Activated naive CD8-positive, alpha-beta T cell treated with anti-CD3 and anti-CD28 coated beads, Interleukin-2, amount 50 U/mL, for 24 hours (primary cell): ENCODE measurements around the gene LRMDA.

Source experiments
- ATAC-seq: fragments of 150-1000 bp; cut with Tn5 transposase; one replicate; pipeline ENCODE4 v1.10.0; 2021
- DNase-seq: peaks from one replicate; pipeline ENCODE4 v3.0.0; 2021
- H3K27ac Mint-ChIP-seq: one replicate; pipeline ENCODE4 v1.8.0; 2021; ENCODE audit warnings: mild to moderate bottlenecking, mixed read lengths
- H3K27me3 Mint-ChIP-seq: one replicate; pipeline ENCODE4 v1.8.0; 2021; ENCODE audit warnings: mixed read lengths
- H3K36me3 Mint-ChIP-seq: one replicate; pipeline ENCODE4 v1.8.0; 2021; ENCODE audit warnings: low read depth, mixed read lengths
- H3K4me1 Mint-ChIP-seq: one replicate; pipeline ENCODE4 v1.8.0; 2021; ENCODE audit warnings: mixed read lengths
- H3K4me3 Mint-ChIP-seq: one replicate; pipeline ENCODE4 v1.8.0; 2021; ENCODE audit warnings: mild to moderate bottlenecking, moderate library complexity, mixed read lengths
- H3K9me3 Mint-ChIP-seq: one replicate; pipeline ENCODE4 v1.8.0; 2021; ENCODE audit warnings: mixed read lengths

Gene LRMDA

DNA sequence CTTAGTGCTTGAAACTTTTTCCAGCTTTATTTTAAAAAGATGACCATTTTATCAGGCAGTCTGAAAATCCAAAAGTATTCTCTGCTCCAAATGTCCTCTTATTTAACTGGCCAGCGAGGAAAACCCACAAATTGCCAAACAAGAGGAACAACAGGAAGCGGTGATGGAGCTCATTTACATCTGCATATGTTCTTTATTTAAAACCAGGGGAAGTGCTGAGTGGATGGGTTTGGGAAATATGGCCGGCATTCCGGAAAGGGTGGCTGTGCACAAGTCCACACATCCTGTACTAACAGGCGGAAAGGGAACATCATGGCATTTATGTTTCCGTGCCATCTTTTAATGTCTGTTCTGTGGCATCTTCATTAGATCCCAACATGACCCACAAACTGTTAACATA, 974.5 kb downstream of the LRMDA start:
- DNase-seq, result no peak
- H3K27ac Mint-ChIP-seq, result no peak overlapping the region
- H3K4me1 Mint-ChIP-seq, result no peaks in the 10 kb centered on the region
- H3K4me3 Mint-ChIP-seq, result no peak overlapping the region
- H3K9me3 Mint-ChIP-seq, result peaks cover 11% of the 10 kb centered on the region
- no peaks in the 10 kb centered on the region for H3K36me3 Mint-ChIP-seq
- ATAC-seq, result no peak
- H3K27me3 Mint-ChIP-seq, result no peaks in the 10 kb centered on the region

DNA sequence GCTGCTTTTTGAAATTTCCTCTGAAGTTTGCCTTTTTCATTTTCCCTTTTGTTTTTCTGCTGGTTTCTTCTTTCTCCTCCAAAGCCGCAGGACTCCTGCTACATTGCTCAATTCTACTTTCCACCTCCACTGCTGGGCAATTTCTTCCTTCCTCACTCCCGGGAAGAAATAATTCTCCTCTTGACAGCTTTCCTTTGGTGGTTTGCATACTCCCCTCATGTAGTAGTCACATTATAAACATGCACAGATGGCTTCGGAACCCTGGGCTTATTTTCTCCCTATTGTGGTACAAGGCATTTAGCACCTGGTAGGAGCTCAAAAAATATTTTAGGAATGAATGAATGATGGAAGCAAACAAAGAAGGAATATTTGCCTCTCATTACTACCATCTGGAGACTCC, 977.2 kb downstream of the LRMDA start:
- DNase-seq, result no peak
- Mint-ChIP-seq H3K27me3 (no peaks in the 10 kb centered on the region), H3K9me3 (peaks cover 19% of the 10 kb centered on the region), H3K4me1 (no peaks in the 10 kb centered on the region), H3K36me3 (no peaks in the 10 kb centered on the region), H3K4me3 (no peak overlapping the region), H3K27ac (no peak overlapping the region)
- no peak for ATAC-seq

DNA sequence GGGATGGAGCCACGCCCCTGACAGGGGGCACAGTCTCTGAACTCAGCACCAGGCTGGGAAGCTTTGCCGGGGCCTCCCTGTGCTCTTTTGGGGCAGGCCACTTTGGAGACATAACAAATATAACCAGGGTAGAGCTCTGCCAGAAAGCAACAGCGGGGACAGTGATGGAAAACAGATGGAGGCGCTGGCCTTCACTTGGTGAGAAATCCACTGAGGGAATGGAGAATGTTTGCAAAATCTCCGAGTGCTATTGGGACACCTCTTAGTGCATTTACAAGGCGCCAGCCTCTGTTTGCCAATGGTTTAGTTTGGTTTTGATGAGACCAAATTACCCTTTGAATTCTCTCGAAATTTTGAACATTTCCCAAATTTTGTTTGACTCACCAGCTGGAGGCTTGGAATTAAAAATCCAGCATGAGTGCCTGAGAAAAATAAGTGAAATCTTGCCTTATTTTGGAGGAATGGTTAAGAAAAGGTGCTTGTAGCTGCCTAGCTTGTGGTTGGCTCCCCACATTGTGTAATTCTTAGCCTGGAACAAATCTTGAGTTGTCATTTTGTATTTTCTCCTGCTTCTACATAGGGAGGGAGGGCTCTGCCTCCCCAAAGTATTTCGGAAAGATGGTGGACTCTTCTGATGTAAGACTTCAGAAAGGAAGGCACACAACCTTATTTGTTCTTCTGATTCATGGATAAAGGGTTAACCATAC, 980.5 kb downstream of the LRMDA start:
- no peaks in the 10 kb centered on the region for H3K36me3 Mint-ChIP-seq
- H3K9me3 Mint-ChIP-seq, result peaks cover 18% of the 10 kb centered on the region

DNA sequence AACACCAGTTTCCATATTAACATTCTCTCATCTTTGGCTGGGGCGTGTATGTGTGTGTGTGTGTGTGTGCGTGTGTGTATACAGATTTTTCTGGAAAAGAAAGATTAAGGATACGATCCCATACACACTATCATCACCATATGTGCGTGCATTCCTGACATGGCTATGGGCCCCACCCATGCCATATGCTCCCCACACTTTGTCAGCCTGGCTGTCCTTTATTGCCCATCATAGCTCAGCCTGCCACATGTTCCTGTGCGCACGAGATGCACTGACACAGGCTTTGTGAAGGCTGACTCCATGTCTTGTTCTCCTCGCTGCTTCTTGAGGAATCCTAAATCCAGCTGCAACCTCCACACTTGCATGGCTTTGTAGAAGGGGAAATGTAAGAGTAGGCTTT, 984.1 kb downstream of the LRMDA start:
- no peaks in the 10 kb centered on the region for H3K27me3 Mint-ChIP-seq
- no peak for DNase-seq
- no peaks in the 10 kb centered on the region for H3K36me3 Mint-ChIP-seq
- no peak overlapping the region for H3K27ac Mint-ChIP-seq
- peaks cover 20% of the 10 kb centered on the region for H3K9me3 Mint-ChIP-seq
- no peak overlapping the region for H3K4me3 Mint-ChIP-seq
- no peaks in the 10 kb centered on the region for H3K4me1 Mint-ChIP-seq
- ATAC-seq, result no peak

More for the DNA sequence above, 980.5 kb downstream of the LRMDA start:
- Mint-ChIP-seq H3K27me3 (no peaks in the 10 kb centered on the region), H3K4me3 (no peak overlapping the region), H3K4me1 (no peaks in the 10 kb centered on the region), H3K27ac (no peak overlapping the region)
- no peak for ATAC-seq
- DNase-seq, result no peak

DNA sequence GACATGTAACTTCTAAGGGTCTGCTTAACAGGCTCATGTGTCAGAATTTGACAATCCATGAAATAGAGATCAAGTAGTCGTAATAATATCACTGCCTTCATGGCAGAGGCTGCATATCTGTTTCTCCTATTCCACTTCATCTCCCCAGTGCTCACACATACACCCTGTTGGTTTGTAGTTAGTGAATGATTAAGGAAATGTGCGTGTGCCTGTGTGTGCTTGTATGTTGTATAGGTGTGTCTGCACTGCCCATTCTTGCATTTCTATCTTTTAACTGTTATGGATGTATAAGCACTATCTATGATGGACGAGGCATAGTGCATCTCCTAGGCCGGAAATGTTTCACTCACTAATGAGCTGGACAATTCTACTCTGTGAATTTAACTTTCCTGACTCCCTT, 985.2 kb downstream of the LRMDA start:
- peaks cover 20% of the 10 kb centered on the region for H3K9me3 Mint-ChIP-seq
- H3K27ac Mint-ChIP-seq, result no peak overlapping the region
- H3K4me3 Mint-ChIP-seq, result no peak overlapping the region
- no peaks in the 10 kb centered on the region for H3K27me3 Mint-ChIP-seq
- no peak for DNase-seq
- no peaks in the 10 kb centered on the region for H3K4me1 Mint-ChIP-seq
- no peak for ATAC-seq
- no peaks in the 10 kb centered on the region for H3K36me3 Mint-ChIP-seq

DNA sequence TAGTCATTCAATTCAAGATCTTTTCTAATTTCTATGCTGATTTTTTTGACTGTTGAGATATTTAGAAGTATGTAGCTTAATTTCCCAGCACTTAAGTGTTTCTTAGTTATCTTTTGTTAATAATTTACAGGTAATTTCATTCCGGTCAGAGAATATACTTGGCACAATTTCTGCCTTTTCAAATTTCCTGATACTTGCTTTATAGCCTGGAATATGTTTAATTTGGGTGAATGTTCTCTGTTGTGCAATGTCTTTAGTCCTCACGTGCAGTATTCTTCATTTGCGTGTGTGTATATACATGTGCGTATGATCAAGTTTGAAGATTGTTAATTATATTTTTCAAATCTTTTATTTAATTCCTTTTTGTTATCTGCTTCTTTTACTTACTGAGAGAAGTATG, 989.3 kb downstream of the LRMDA start:
- Mint-ChIP-seq H3K36me3 (no peaks in the 10 kb centered on the region), H3K27me3 (no peaks in the 10 kb centered on the region), H3K27ac (no peak overlapping the region), H3K4me1 (no peaks in the 10 kb centered on the region), H3K9me3 (peaks cover 7% of the 10 kb centered on the region), H3K4me3 (no peak overlapping the region)
- ATAC-seq, result no peak
- no peak for DNase-seq

DNA sequence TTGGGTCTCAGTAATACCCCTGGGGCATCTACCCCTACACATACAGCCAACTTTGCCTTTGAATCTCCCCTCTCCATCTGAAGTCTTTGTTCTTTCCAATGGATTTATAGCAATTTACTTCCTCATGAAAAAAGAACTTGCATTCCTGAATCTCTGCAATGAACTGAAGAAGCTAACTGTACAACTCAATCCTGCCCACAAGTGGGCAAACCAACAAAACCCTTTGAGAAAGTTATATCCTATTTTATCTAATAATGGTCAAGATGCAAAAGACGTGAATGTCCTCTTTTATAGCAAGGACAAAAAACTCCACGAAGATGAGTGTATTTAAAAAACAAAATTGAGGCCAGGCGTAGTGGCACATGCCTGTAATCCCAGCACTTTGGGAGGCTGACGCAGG, 991.3 kb downstream of the LRMDA start:
- H3K36me3 Mint-ChIP-seq, result no peaks in the 10 kb centered on the region
- DNase-seq, result no peak
- no peaks in the 10 kb centered on the region for H3K27me3 Mint-ChIP-seq
- no peak overlapping the region for H3K27ac Mint-ChIP-seq
- H3K9me3 Mint-ChIP-seq, result peaks cover 7% of the 10 kb centered on the region
- no peaks in the 10 kb centered on the region for H3K4me1 Mint-ChIP-seq
- no peak for ATAC-seq
- H3K4me3 Mint-ChIP-seq, result no peak overlapping the region

DNA sequence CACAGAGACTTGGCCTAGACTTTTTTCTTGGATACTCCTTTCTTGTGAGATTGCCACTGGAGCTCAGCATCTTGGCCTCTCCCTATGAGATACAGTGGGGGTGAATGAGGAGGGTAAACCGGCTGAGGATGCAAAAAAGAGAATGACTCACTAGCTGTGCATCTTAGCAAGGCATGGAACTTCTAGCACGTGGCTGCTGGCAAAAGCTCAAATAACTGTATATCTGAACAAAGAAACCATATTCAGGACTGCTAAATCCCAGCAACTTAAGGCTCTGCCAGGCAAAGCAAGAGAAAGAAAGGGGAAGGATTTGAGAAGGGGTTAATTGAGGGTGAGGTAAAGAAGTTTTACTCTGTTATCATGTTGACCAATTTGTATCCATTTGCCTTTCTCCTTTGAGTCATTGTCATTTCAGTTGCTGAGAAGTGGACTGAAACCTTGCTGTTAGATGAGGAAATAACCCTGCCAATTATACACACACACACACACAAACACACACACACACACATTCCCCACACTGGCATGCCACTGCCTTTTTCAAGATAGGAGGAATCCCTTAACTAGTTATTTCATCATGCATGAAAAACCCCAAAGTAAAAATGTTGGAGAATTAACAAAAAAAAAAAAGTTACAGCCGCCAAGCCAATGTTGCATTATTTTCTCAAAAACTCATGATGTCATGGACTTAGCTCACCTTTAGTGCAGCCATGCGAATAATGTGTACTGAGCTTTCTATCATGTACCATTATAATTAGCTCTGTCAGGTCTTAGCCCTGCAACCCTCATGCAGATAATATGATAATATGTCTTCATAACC, 997.3 kb downstream of the LRMDA start:
- no peaks in the 10 kb centered on the region for H3K36me3 Mint-ChIP-seq
- peaks cover 3% of the 10 kb centered on the region for H3K9me3 Mint-ChIP-seq
- ATAC-seq (no peak), DNase-seq (no peak)
- peaks cover 2% of the 10 kb centered on the region for H3K27me3 Mint-ChIP-seq
- H3K4me3 Mint-ChIP-seq, result no peak overlapping the region
- H3K4me1 Mint-ChIP-seq, result no peaks in the 10 kb centered on the region
- H3K27ac Mint-ChIP-seq, result no peak overlapping the region

DNA sequence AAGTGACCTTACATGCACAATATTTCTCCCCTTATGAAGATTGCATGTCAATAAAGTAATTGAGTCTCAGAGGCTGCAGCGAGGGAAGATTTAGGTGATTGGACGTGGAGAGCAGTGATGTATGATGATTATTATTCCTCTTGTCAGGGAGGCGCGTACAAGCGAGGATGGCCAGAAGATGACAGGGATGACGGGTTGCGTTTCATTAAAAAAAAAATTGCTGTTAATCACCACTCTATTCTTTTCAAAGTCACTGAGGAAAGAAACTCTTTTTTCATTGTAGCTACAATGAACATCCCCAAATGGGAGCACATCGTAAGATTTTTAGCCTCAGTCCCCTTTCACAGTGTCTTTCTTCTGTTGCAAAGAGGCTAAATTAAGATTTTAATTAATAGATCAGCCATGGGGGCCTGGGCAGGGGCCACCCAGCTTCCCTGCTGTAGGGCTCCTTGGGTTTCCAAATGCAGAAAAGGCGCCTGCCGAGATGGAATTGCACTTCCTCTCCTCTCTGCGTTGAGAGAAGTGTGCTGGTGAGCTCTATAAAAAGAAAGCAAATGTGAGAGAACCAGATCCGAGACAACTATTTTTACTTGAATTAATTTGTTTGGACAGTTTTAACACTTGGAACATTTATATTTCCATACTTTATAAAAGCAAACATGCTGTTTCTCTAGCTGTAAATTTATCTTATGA, 998.1 kb downstream of the LRMDA start:
- H3K36me3 Mint-ChIP-seq, result no peaks in the 10 kb centered on the region
- peaks cover 2% of the 10 kb centered on the region for H3K27me3 Mint-ChIP-seq
- no peak for DNase-seq
- H3K4me1 Mint-ChIP-seq, result no peaks in the 10 kb centered on the region
- no peak for ATAC-seq
- peaks cover 3% of the 10 kb centered on the region for H3K9me3 Mint-ChIP-seq
- H3K4me3 Mint-ChIP-seq, result no peak overlapping the region
- no peak overlapping the region for H3K27ac Mint-ChIP-seq

DNA sequence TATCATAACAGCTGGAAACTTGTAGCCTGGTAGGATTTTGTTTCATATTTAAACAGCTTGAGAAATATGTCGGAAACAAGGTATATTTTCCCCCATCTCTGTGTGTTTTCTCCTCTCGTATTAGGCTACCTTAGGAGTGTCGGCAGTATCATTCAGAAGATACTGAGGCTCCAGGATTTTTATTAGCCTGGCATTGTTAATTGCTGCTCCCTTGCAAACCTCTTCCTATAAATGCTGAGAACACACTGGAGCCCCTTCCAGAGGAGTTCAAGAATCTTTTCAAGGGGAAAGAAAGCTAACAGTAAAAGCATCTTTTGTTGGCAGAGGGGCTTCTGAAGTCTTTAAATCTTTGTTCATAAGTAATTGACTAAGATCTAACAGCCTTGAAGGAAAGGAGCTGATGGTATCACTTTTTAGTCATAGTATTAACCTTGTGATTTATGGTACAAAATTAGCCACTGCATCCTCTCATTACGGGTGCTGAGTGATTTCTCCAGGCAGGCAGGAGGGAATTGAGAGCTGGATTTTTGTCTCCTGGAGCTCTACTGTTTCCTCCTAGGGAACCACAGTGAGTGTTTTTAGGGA, 998.7 kb downstream of the LRMDA start:
- H3K9me3 Mint-ChIP-seq, result peaks cover 3% of the 10 kb centered on the region
- H3K27ac Mint-ChIP-seq, result no peak overlapping the region
- no peak overlapping the region for H3K4me3 Mint-ChIP-seq
- peaks cover 2% of the 10 kb centered on the region for H3K27me3 Mint-ChIP-seq
- no peak for DNase-seq
- H3K4me1 Mint-ChIP-seq, result no peaks in the 10 kb centered on the region
- no peaks in the 10 kb centered on the region for H3K36me3 Mint-ChIP-seq
- no peak for ATAC-seq

DNA sequence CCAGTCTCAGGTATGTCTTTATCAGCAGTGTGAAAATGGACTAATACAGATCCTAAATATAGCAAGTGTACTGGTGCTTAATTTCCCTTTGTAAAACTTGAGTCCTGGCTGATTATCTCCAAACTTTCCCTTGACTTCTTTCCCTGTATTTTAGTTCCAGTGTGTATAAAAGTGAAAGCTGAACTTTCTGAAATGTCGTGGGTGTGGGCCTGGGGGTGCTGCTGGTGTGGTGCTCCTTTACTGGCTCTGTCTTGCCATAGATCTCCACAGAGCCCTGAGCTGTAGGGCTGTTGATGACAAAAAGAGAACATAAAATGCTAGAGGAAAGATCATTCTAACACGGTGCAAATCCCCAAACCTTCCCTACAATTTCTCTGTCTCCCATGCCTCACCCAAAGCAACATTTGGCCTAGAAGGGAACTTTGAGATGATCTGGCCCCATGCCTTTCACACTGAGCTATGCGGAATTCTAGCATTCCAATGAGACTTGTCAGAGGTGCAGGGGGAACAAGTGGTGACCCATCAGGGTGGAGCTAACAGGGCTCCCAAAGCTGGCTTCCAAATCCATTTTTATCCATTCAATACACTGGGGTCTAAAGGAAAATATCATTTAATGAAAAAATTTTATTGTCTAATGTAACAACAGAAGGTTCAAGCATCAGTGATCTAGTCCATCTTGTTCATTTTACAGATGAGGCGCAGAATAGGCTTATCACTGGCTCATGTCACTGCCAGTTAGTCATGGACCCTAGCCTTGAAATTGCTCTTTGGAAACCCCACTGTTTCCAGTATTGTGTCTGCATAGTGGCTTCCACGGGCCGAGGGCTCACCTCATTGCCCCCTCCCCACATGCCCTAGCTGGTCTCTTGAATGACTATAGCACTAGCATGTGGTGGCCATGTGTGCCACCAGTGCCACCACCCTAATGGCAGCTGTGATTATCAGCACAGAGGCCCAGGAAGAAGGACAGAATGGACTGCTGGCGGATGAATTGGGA, 1000.9 kb downstream of the LRMDA start:
- H3K4me3 Mint-ChIP-seq, result no peak overlapping the region
- H3K27me3 Mint-ChIP-seq, result peaks cover 2% of the 10 kb centered on the region
- no peak for DNase-seq
- peaks cover 3% of the 10 kb centered on the region for H3K9me3 Mint-ChIP-seq
- no peak for ATAC-seq
- no peaks in the 10 kb centered on the region for H3K4me1 Mint-ChIP-seq
- no peak overlapping the region for H3K27ac Mint-ChIP-seq
- no peaks in the 10 kb centered on the region for H3K36me3 Mint-ChIP-seq

DNA sequence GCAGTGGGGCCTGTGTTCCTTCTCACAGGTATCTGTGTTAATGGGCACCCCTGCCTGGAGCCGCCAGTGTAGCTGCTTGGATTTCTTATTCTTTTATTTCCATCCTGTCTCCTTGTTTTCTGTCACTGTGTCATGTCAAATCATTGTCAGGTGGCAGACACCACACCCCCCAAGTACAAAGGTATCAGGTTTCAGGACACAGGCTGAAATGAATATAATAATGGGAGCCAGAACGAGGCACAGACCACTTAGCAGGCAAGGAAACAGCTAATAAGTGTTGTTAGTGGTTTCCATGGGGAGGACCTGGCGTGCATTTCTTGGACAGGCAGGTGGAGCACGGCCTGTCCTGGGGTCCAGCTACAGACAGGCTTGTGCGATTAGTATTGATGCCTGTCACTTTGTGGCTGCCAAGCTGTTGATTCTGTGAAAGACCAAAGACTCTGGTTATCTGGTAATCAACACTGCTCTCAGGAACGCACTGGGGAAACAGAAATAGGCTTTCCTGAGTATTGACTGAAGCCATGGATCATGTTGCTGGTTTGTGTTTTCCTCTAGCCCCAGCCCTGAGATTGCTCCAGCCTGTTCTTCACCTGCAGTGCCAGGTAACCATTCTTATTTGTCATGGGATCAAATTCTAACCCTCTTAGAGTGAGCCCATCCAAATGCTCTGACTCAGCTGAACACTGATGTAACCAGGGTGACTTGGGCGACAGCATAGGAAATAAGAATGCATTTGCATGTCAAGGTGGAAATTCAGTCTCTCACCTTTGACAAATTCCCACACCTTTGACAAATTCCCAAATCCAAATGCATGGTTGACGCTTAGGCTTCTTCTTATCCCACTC, 1002.0 kb downstream of the LRMDA start:
- DNase-seq, result no peak
- Mint-ChIP-seq H3K27ac (no peak overlapping the region), H3K36me3 (no peaks in the 10 kb centered on the region), H3K27me3 (peaks cover 2% of the 10 kb centered on the region), H3K9me3 (peaks cover 3% of the 10 kb centered on the region), H3K4me3 (no peak overlapping the region), H3K4me1 (no peaks in the 10 kb centered on the region)
- no peak for ATAC-seq

DNA sequence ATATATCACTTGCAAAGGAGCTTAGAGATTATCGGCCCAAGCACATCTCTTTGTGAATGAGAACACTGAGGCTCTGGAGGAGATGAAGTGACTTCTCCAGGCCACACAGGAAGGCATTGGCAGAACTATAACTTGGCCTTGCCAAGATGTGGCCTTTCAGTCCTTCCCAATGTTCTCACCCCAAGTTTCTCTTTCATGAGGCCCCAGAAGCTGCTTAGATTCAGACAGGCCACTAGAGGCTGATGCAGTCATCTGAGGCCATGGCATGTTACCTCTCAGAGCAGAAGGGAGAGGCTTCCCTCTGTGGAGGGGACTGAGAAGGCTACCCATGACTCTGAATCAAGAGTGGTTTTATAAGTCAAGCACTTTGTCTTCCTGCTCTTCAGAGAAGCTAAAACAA, 1003.7 kb downstream of the LRMDA start:
- H3K9me3 Mint-ChIP-seq, result no peaks in the 10 kb centered on the region
- H3K4me1 Mint-ChIP-seq, result no peaks in the 10 kb centered on the region
- ATAC-seq, result no peak
- H3K4me3 Mint-ChIP-seq, result no peak overlapping the region
- no peaks in the 10 kb centered on the region for H3K27me3 Mint-ChIP-seq
- no peaks in the 10 kb centered on the region for H3K36me3 Mint-ChIP-seq
- no peak for DNase-seq
- no peak overlapping the region for H3K27ac Mint-ChIP-seq
